H9 (cell line): Measurements from ENCODE around the gene PALM2AKAP2. TPM values are rescaled to one million over a fixed set of nuclear protein-coding genes. Genes with fewer than 3 reads are reported as not detected.

Source experiments
- DNase-seq: peaks from one replicate; pipeline ENCODE4 v3.0.0-alpha.2; 2017
- H2AFZ ChIP-seq: one replicate; pipeline ENCODE4 v1.6.1; 2013; ENCODE audit warnings: mild to moderate bottlenecking, low read length, control low read depth, moderate library complexity
- H2AK5ac ChIP-seq: 2 replicates; pipeline ENCODE4 v1.6.1; 2013; ENCODE audit warnings: low read length, control low read depth, mixed read lengths; ENCODE audit not compliant: insufficient read length
- H2BK120ac ChIP-seq: one replicate; pipeline ENCODE4 v1.6.1; 2013; ENCODE audit warnings: low read depth, mild to moderate bottlenecking, low read length, control low read depth, inconsistent platforms; ENCODE audit not compliant: poor library complexity, severe bottlenecking
- H2BK12ac ChIP-seq: 2 replicates; pipeline ENCODE4 v1.6.1; 2013; ENCODE audit warnings: low read length, control low read depth, mixed read lengths, low read depth; ENCODE audit not compliant: insufficient read length
- H2BK15ac ChIP-seq: 2 replicates; pipeline ENCODE4 v1.6.1; 2013; ENCODE audit warnings: low read depth, low read length, control low read depth
- H2BK20ac ChIP-seq: one replicate; pipeline ENCODE4 v1.6.1; 2013; ENCODE audit warnings: low read depth, mild to moderate bottlenecking, low read length, control low read depth, inconsistent platforms; ENCODE audit not compliant: poor library complexity, severe bottlenecking
- H2BK5ac ChIP-seq: 2 replicates; pipeline ENCODE4 v1.6.1; 2013; ENCODE audit warnings: low read length, control low read depth, mixed read lengths; ENCODE audit not compliant: insufficient read length
- H3K14ac ChIP-seq: 2 replicates; pipeline ENCODE4 v1.6.1; 2013; ENCODE audit warnings: low read length, control low read depth; ENCODE audit not compliant: insufficient read depth
- H3K18ac ChIP-seq: 2 replicates; pipeline ENCODE4 v1.6.1; 2013; ENCODE audit warnings: low read depth, mild to moderate bottlenecking, mixed read lengths, low read length, control low read depth; ENCODE audit not compliant: insufficient read length
- H3K23ac ChIP-seq: 2 replicates; pipeline ENCODE4 v1.6.1; 2013; ENCODE audit warnings: low read length, control low read depth, mixed read lengths, low read depth; ENCODE audit not compliant: insufficient read length
- H3K23me2 ChIP-seq: 2 replicates; pipeline ENCODE4 v1.6.1; 2013; ENCODE audit warnings: low read depth, mild to moderate bottlenecking, mixed read lengths, low read length, control low read depth; ENCODE audit not compliant: insufficient read length, poor library complexity, severe bottlenecking
- H3K27ac ChIP-seq: 2 replicates; pipeline ENCODE4 v1.5.1; 2013; ENCODE audit warnings: low read length, control low read depth, mixed read lengths, low read depth; ENCODE audit not compliant: insufficient read length
- H3K27me3 ChIP-seq: 2 replicates; pipeline ENCODE4 v1.6.1; 2013; ENCODE audit warnings: low read length, control low read depth, inconsistent platforms; ENCODE audit not compliant: insufficient read depth
- H3K4ac ChIP-seq: 2 replicates; pipeline ENCODE4 v1.6.1; 2013; ENCODE audit warnings: low read depth, mild to moderate bottlenecking, control low read depth, inconsistent platforms, low read length, moderate library complexity
- H3K4me1 ChIP-seq: 2 replicates; pipeline ENCODE4 v1.6.1; 2013; ENCODE audit warnings: low read length, control low read depth, inconsistent platforms; ENCODE audit not compliant: insufficient read depth
- H3K4me2 ChIP-seq: 2 replicates; pipeline ENCODE4 v1.6.1; 2013; ENCODE audit warnings: low read length, control low read depth, mixed read lengths; ENCODE audit not compliant: insufficient read length, insufficient read depth
- H3K56ac ChIP-seq: 2 replicates; pipeline ENCODE4 v1.6.1; 2013; ENCODE audit warnings: low read depth, mild to moderate bottlenecking, mixed read lengths, low read length, control low read depth; ENCODE audit not compliant: insufficient read length
- H3K79me1 ChIP-seq: 2 replicates; pipeline ENCODE4 v1.6.1; 2013; ENCODE audit warnings: low read depth, mild to moderate bottlenecking, moderate library complexity, low read length, control low read depth, inconsistent platforms; ENCODE audit not compliant: insufficient read depth, poor library complexity, severe bottlenecking
- H3K79me2 ChIP-seq: 2 replicates; pipeline ENCODE4 v1.6.1; 2013; ENCODE audit warnings: low read length, control low read depth, inconsistent platforms; ENCODE audit not compliant: insufficient read depth
- H3K9ac ChIP-seq: 2 replicates; pipeline ENCODE4 v1.6.1; 2013; ENCODE audit warnings: low read length, control low read depth, mixed read lengths; ENCODE audit not compliant: insufficient read length; ENCODE audit errors: extremely low read depth
- H3K9me3 ChIP-seq: one replicate; pipeline ENCODE4 v1.6.1; 2013; ENCODE audit warnings: low read depth, low read length, inconsistent platforms; ENCODE audit not compliant: control insufficient read depth
- H3T11ph ChIP-seq: one replicate; pipeline ENCODE4 v1.6.1; 2013; ENCODE audit warnings: mild to moderate bottlenecking, low read length, control low read depth, inconsistent platforms
- H4K20me1 ChIP-seq: one replicate; pipeline ENCODE4 v1.6.1; 2013; ENCODE audit not compliant: control insufficient read depth, insufficient read length, insufficient read depth
- H4K5ac ChIP-seq: 2 replicates; pipeline ENCODE4 v1.6.1; 2013; ENCODE audit warnings: low read depth, mild to moderate bottlenecking, mixed read lengths, low read length, control low read depth; ENCODE audit not compliant: insufficient read length
- H4K8ac ChIP-seq: replicated peaks from 2 replicates; pipeline ENCODE4 v1.6.1; 2013; ENCODE audit warnings: low read length, control low read depth, mixed read lengths, low read depth; ENCODE audit not compliant: insufficient read length
- H4K91ac ChIP-seq: 2 replicates; pipeline ENCODE4 v1.6.1; 2013; ENCODE audit warnings: low read depth, mild to moderate bottlenecking, moderate library complexity, mixed read lengths, low read length, control low read depth; ENCODE audit not compliant: insufficient read length
- H3K27ac Mint-ChIP-seq, 3 experiments: 2 replicates in 2 of 3; 3 replicates in 1 of 3; pipeline ENCODE4 v1.8.0; 2020 to 2021; ENCODE audit warnings: mixed read lengths in 3 of 3, mild to moderate bottlenecking in 1 of 3, moderate library complexity in 1 of 3
- H3K27me3 Mint-ChIP-seq: 2 replicates; pipeline ENCODE4 v1.8.0; 2021; ENCODE audit warnings: low read depth, mild to moderate bottlenecking, moderate library complexity, mixed read lengths
- H3K36me3 Mint-ChIP-seq, 3 experiments: 2 replicates in 2 of 3; 3 replicates in 1 of 3; pipeline ENCODE4 v1.8.0; 2020 to 2021; ENCODE audit warnings: low read depth in 3 of 3, mixed read lengths in 3 of 3; ENCODE audit not compliant: insufficient read depth in 1 of 3
- H3K4me1 Mint-ChIP-seq, 2 experiments: 2 replicates each; pipeline ENCODE4 v1.8.0; 2020; ENCODE audit warnings: mixed read lengths in 2 of 2
- H3K4me3 Mint-ChIP-seq, 2 experiments: 2 replicates in 1 of 2; 3 replicates in 1 of 2; pipeline ENCODE4 v1.8.0; 2020 to 2021; ENCODE audit warnings: mild to moderate bottlenecking in 2 of 2, mixed read lengths in 2 of 2, moderate library complexity in 1 of 2
- H3K9me3 Mint-ChIP-seq, 2 experiments: 2 replicates in 1 of 2; 3 replicates in 1 of 2; pipeline ENCODE4 v1.8.0; 2020; ENCODE audit warnings: mild to moderate bottlenecking in 2 of 2, mixed read lengths in 2 of 2, moderate library complexity in 1 of 2
- CTCF ChIP-seq: fragments of 200-600 bp; sonication (generic); conservative IDR thresholded peaks from 3 replicates; pipeline ENCODE4 v1.8.0; 2021; ENCODE audit warnings: antibody characterized with exemption, mild to moderate bottlenecking
- WGBS: extraction: QIAGEN DNeasy Blood & Tissue Kit; methylation state at CpG from one replicate; pipeline ENCODE4 v1.1.7; 2013; ENCODE audit warnings: missing lambda C conversion rate, low lambda C conversion rate, mixed read lengths; ENCODE audit not compliant: insufficient read length; ENCODE audit errors: extremely low coverage; 5-methylcytosine and 5-hydroxymethylcytosine counted together
- total RNA-seq: library from RNA; stranded (reverse); gene quantifications from 2 replicates; pipeline ENCODE4 v1.2.1, GENCODE V29; 2021

The PALM2AKAP2 gene
- total RNA-seq, 1 experiment from 2014 or later = 3.6 TPM

- Histone ChIP-seq H4K20me1 (no peaks in the 10 kb centered on the region), H2BK12ac (no peak overlapping the region), H3K56ac (no peak overlapping the region), H3K9me3 (no peaks in the 10 kb centered on the region), H3K18ac (no peak overlapping the region), H4K91ac (no peak overlapping the region), H3K23me2 (no peaks in the 10 kb centered on the region), H4K8ac (no peak overlapping the region), H2BK20ac (no peak overlapping the region), H3K27ac (no peak overlapping the region), H3K4me1 (no peaks in the 10 kb centered on the region), H3T11ph (no peak overlapping the region), H3K4me2 (no peak overlapping the region), H3K79me2 (no peaks in the 10 kb centered on the region), H3K9ac (no peak overlapping the region), H2BK5ac (no peak overlapping the region), H3K27me3 (no peaks in the 10 kb centered on the region), H3K4ac (no peak overlapping the region), H2AFZ (no peak overlapping the region), H3K79me1 (no peaks in the 10 kb centered on the region), H2BK15ac (no peak overlapping the region), H3K14ac (no peak overlapping the region), H2AK5ac (no peak overlapping the region), H4K5ac (no peak overlapping the region), H2BK120ac (no peak overlapping the region), H3K23ac (no peak overlapping the region)
- DNase-seq = no peak
- H3K4me1 Mint-ChIP-seq = 0 out of 4 replicates have a peak, but pooled peaks cover 0 to 2% of the 10 kb centered on the region in 2 experiments
- H3K4me3 Mint-ChIP-seq = no peak overlapping the region
- H3K36me3 Mint-ChIP-seq = peaks cover 0 to 3% (median 0%) of the 10 kb centered on the region in 3 experiments; a peak in 1 of 7 replicates
- H3K27ac Mint-ChIP-seq = no peak overlapping the region
- no CpG with 5 or more reads among the region's 3 CpGs for WGBS
- TF ChIP-seq CTCF = no peak
- no peaks in the 10 kb centered on the region for H3K9me3 Mint-ChIP-seq
- no peaks in the 10 kb centered on the region for H3K27me3 Mint-ChIP-seq
Observed at GRCh38 chr9:109828254-109828653, 48.3 kb downstream of the PALM2AKAP2 start.
